ENCODE measurements around the gene SP140. TPM values are rescaled to one million over a fixed set of nuclear protein-coding genes. Genes with fewer than 3 reads are reported as not detected.

SP140 gene
- total RNA-seq, 2 experiments from 2014 or later: 4.8 to 6.4 TPM

GRCh38 chr2:230326453-230327417 lies 101.2 kb downstream of the SP140 start, which contains the start of gene SP140L:
Gene SP140L, plus strand, starts transcription at chr2:230327193. Its CDS starts 77 bp downstream, at chr2:230327270.
- Histone ChIP-seq H3K4me3 (ENCODE audit: low read depth, low read length, poor library complexity, severe bottlenecking) (peak within 1 kb of the TSS; percentile 69), H2AFZ (ENCODE audit: low read length) (peak within 1 kb of the TSS; percentile 94), H3K4me1 (ENCODE audit: insufficient read depth, low read length, poor library complexity, severe bottlenecking) (peaks cover 29% of the 10 kb centered on the region), H3K36me3 (ENCODE audit: insufficient read depth, low read length) (no peaks in the 10 kb centered on the region; the same call in 1 of the 2 replicates), H3K79me2 (ENCODE audit: insufficient read depth, low read depth, low read length) (peaks cover 16% of the 10 kb centered on the region; the same call in 1 of the 2 replicates), H3K9me3 (ENCODE audit: low read length) (peaks cover 11% of the 10 kb centered on the region; the same call in 1 of the 2 replicates), H3K9me2 (ENCODE audit: insufficient read depth, low read length) (no peaks in the 10 kb centered on the region), H3K4me2 (ENCODE audit: low read length) (peak within 1 kb of the TSS; percentile 87), H4K20me1 (ENCODE audit: insufficient read depth, low read length) (no peaks in the 10 kb centered on the region), H3K27ac (ENCODE audit: low read depth, low read length, poor library complexity, severe bottlenecking) (peak within 1 kb of the TSS; percentile 75)
- DNase-seq (ENCODE audit: low spot score): peak; percentile 84
- BruUV-seq (replicated peaks): TSS peak; percentile 81
- ChIA-PET CTCF (ENCODE audit: unreplicated experiment) (interaction anchor here (0.5 kb wide), 1 partner anchor 255 kb away, joined by 3 read pairs; no protein-coding TSS in a partner anchor), POLR2A (interaction anchor here (0.6 to 1.9 kb wide), 11 partner anchors 8 to 284 kb away, joined by 3 to 14 read pairs (median 3); partner anchors contain the start of genes SP100 and SP110)
- intact Hi-C loops (cut with micrococcal nuclease; ENCODE audit: unreplicated experiment): loop anchor here (2.0 to 5.0 kb wide), 4 partner anchors 91 to 276 kb away; partner anchors contain the start of gene SP100
- TF ChIP-seq EZH2phosphoT487 (IDR thresholded peaks at IDR 0.05; ENCODE audit: borderline replicate concordance, low read depth, low read length) (no peak), CTCF (conservative IDR thresholded peaks at IDR 0.05; ENCODE audit: low read length) (no peak)

GRCh38 chr2:230327418-230328154 lies 102.0 kb downstream of the SP140 start:
- H3K36me3 ChIP-seq (ENCODE audit: insufficient read depth, low read length): no peaks in the 10 kb centered on the region; the same call in 1 of the 2 replicates
- ChIA-PET CTCF (ENCODE audit: unreplicated experiment) (no interaction called here), POLR2A (interaction anchor here (0.6 to 1.9 kb wide), 10 partner anchors 9 to 274 kb away, joined by 3 to 14 read pairs (median 4); partner anchors contain the start of genes SP100 and SP110)
- no peaks in the 10 kb centered on the region for H3K9me2 ChIP-seq (ENCODE audit: insufficient read depth, low read length)
- TF ChIP-seq CTCF (conservative IDR thresholded peaks at IDR 0.05; ENCODE audit: low read length) (no peak), EZH2phosphoT487 (IDR thresholded peaks at IDR 0.05; ENCODE audit: borderline replicate concordance, low read depth, low read length) (no peak)
- TSS peak; percentile 75 for BruUV-seq (replicated peaks)
- peak; percentile 57 for DNase-seq (ENCODE audit: low spot score)
- peak overlapping the region; percentile 87 for H3K4me2 ChIP-seq (ENCODE audit: low read length)
- H2AFZ ChIP-seq (ENCODE audit: low read length): peak overlapping the region; percentile 94
- no peaks in the 10 kb centered on the region for H4K20me1 ChIP-seq (ENCODE audit: insufficient read depth, low read length)
- intact Hi-C loops (cut with micrococcal nuclease; ENCODE audit: unreplicated experiment): loop anchor here (2.0 to 5.0 kb wide), 4 partner anchors 90 to 275 kb away; partner anchors contain the start of gene SP100
- peak overlapping the region; percentile 69 for H3K4me3 ChIP-seq (ENCODE audit: low read depth, low read length, poor library complexity, severe bottlenecking)
- H3K4me1 ChIP-seq (ENCODE audit: insufficient read depth, low read length, poor library complexity, severe bottlenecking): peaks cover 29% of the 10 kb centered on the region
- H3K79me2 ChIP-seq (ENCODE audit: insufficient read depth, low read depth, low read length): peaks cover 16% of the 10 kb centered on the region; the same call in 1 of the 2 replicates
- H3K9me3 ChIP-seq (ENCODE audit: low read length): peaks cover 8% of the 10 kb centered on the region; the same call in 1 of the 2 replicates
- peak overlapping the region; percentile 75 for H3K27ac ChIP-seq (ENCODE audit: low read depth, low read length, poor library complexity, severe bottlenecking)

Data from OCI-LY7 (cell line).